ENCODE data around the gene RNPEPL1. TPM values are rescaled to one million over a fixed set of nuclear protein-coding genes. Genes with fewer than 3 reads are reported as not detected.

Gene RNPEPL1
- total RNA-seq, 1 experiment from 2014 or later, result 88.2 TPM

GRCh38 chr2:240591784-240592183, 23.5 kb downstream of the RNPEPL1 start:
- intact Hi-C loops (cut with micrococcal nuclease; ENCODE audit: unreplicated experiment), result no loop called here
- no TSS peak for BruUV-seq (replicated peaks)
- H3K27me3 ChIP-seq (ENCODE audit: control insufficient read depth, insufficient read depth, low read length), result no peaks in the 10 kb centered on the region
- no peak overlapping the region for H3K4me3 ChIP-seq (ENCODE audit: low read depth in 2 of 2, low read length in 2 of 2)
- DNase-seq (ENCODE audit: low read depth, low spot score), result no peak
- H3K27ac ChIP-seq (ENCODE audit: low read length), result no peak overlapping the region
- H3K4me1 ChIP-seq (ENCODE audit: control insufficient read depth, insufficient read depth, low read length), result peaks cover 13% of the 10 kb centered on the region; the same call in 1 of the 2 replicates
- no peak for ATAC-seq
- ChIA-PET CTCF (no interaction called here), POLR2A (no interaction called here)
- TF ChIP-seq, protein P1, sequence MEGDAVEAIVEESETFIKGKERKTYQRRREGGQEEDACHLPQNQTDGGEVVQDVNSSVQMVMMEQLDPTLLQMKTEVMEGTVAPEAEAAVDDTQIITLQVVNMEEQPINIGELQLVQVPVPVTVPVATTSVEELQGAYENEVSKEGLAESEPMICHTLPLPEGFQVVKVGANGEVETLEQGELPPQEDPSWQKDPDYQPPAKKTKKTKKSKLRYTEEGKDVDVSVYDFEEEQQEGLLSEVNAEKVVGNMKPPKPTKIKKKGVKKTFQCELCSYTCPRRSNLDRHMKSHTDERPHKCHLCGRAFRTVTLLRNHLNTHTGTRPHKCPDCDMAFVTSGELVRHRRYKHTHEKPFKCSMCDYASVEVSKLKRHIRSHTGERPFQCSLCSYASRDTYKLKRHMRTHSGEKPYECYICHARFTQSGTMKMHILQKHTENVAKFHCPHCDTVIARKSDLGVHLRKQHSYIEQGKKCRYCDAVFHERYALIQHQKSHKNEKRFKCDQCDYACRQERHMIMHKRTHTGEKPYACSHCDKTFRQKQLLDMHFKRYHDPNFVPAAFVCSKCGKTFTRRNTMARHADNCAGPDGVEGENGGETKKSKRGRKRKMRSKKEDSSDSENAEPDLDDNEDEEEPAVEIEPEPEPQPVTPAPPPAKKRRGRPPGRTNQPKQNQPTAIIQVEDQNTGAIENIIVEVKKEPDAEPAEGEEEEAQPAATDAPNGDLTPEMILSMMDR (IDR thresholded peaks at IDR 0.05), result no peak
- TF ChIP-seq POLR2AphosphoS5 (IDR thresholded peaks at IDR 0.05; ENCODE audit: low read depth, low read length) (no peak), TCF7L2 (IDR thresholded peaks at IDR 0.05; ENCODE audit: low read depth, low read length) (no peak), SIN3A (IDR thresholded peaks at IDR 0.05; ENCODE audit: borderline replicate concordance, insufficient read depth, low read depth, low read length) (no peak)
- TF ChIP-seq, protein P2, sequence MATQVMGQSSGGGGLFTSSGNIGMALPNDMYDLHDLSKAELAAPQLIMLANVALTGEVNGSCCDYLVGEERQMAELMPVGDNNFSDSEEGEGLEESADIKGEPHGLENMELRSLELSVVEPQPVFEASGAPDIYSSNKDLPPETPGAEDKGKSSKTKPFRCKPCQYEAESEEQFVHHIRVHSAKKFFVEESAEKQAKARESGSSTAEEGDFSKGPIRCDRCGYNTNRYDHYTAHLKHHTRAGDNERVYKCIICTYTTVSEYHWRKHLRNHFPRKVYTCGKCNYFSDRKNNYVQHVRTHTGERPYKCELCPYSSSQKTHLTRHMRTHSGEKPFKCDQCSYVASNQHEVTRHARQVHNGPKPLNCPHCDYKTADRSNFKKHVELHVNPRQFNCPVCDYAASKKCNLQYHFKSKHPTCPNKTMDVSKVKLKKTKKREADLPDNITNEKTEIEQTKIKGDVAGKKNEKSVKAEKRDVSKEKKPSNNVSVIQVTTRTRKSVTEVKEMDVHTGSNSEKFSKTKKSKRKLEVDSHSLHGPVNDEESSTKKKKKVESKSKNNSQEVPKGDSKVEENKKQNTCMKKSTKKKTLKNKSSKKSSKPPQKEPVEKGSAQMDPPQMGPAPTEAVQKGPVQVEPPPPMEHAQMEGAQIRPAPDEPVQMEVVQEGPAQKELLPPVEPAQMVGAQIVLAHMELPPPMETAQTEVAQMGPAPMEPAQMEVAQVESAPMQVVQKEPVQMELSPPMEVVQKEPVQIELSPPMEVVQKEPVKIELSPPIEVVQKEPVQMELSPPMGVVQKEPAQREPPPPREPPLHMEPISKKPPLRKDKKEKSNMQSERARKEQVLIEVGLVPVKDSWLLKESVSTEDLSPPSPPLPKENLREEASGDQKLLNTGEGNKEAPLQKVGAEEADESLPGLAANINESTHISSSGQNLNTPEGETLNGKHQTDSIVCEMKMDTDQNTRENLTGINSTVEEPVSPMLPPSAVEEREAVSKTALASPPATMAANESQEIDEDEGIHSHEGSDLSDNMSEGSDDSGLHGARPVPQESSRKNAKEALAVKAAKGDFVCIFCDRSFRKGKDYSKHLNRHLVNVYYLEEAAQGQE (IDR thresholded peaks at IDR 0.05; ENCODE audit: insufficient read depth in 1 of 2, low read depth in 2 of 2, low read length in 1 of 2), result no peak
- in situ Hi-C loops (cut with HindIII; ENCODE audit: low pct_unique_long_range_greater_than_20kb, low sequenced_read_pairs), result no loop called here
- H3K36me3 ChIP-seq (ENCODE audit: control insufficient read depth, insufficient read depth, low read length), result no peaks in the 10 kb centered on the region; the same call in 1 of the 2 replicates
- H3K9me3 ChIP-seq (ENCODE audit: control insufficient read depth, insufficient read depth, low read depth, low read length), result no peaks in the 10 kb centered on the region

DNA sequence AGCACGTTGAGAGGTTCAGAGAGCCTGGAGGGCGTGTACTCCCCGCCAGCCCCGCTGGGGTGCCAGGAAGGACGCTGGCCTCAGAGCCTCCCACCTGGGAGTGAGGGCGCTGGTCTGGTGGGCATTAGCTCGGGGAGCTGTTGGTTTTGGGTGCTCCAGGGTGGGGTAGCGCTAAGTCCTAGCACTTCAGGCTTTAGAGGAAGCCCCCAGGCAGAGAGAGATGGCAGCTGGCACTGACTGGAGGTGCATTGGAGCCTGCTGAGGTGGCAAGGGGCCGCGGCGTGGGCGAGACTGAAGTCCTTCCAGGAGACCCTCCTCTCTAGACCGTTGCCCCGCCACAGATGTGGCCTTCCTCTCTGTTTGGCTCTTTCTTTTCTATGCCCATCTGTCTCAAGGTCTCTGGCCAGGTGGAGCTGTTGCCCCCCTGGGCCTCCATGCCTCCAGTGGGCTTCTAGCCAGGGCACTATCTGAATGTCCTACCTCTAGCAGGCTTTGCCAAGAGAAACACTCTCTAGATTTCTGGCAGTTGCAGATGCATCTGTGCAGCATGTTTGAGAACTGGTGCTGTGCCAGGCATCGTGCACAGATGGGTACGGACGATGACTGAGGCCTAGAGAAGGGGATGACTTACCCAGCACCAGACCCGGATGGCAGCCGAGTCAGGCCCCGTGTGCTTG, 24.9 kb downstream of the RNPEPL1 start:
- ATAC-seq, result no peak
- no TSS peak for BruUV-seq (replicated peaks)
- intact Hi-C loops (cut with micrococcal nuclease; ENCODE audit: unreplicated experiment), result no loop called here
- ChIA-PET POLR2A (no interaction called here), CTCF (no interaction called here)
- Histone ChIP-seq H3K4me1 (ENCODE audit: control insufficient read depth, insufficient read depth, low read length) (peaks cover 6% of the 10 kb centered on the region; the same call in 1 of the 2 replicates), H3K27ac (ENCODE audit: low read length) (no peak overlapping the region), H3K27me3 (ENCODE audit: control insufficient read depth, insufficient read depth, low read length) (no peaks in the 10 kb centered on the region), H3K4me3 (ENCODE audit: low read depth in 2 of 2, low read length in 2 of 2) (no peak overlapping the region), H3K36me3 (ENCODE audit: control insufficient read depth, insufficient read depth, low read length) (no peaks in the 10 kb centered on the region), H3K9me3 (ENCODE audit: control insufficient read depth, insufficient read depth, low read depth, low read length) (no peaks in the 10 kb centered on the region)
- DNase-seq (ENCODE audit: low read depth, low spot score), result no peak
- TF ChIP-seq POLR2AphosphoS5 (IDR thresholded peaks at IDR 0.05; ENCODE audit: low read depth, low read length), result no peak
- no peak for TF ChIP-seq SIN3A (IDR thresholded peaks at IDR 0.05; ENCODE audit: borderline replicate concordance, insufficient read depth, low read depth, low read length)
- TF ChIP-seq, protein P1 (IDR thresholded peaks at IDR 0.05), result no peak
- no peak for TF ChIP-seq TCF7L2 (IDR thresholded peaks at IDR 0.05; ENCODE audit: low read depth, low read length)
- TF ChIP-seq, protein P2 (IDR thresholded peaks at IDR 0.05; ENCODE audit: insufficient read depth in 1 of 2, low read depth in 2 of 2, low read length in 1 of 2), result no peak
- in situ Hi-C loops (cut with HindIII; ENCODE audit: low pct_unique_long_range_greater_than_20kb, low sequenced_read_pairs), result no loop called here
